LNCAP (cell line): ENCODE measurements around the gene GNB1.

Experiments
- CTCF ChIP-seq: fragments of 450-650 bp; IDR thresholded peaks from 2 replicates; pipeline ENCODE4 v1.5.1; 2017; ENCODE audit warnings: mild to moderate bottlenecking

GNB1 gene

GRCh38 chr1:1817221-1817620 lies 73.7 kb downstream of the GNB1 start:
- TF ChIP-seq CTCF: no peak

GRCh38 chr1:1815606-1816281 lies 75.1 kb downstream of the GNB1 start:
- no peak for TF ChIP-seq CTCF

GRCh38 chr1:1809489-1809888 lies 81.4 kb downstream of the GNB1 start:
- TF ChIP-seq CTCF: no peak

- no peak for TF ChIP-seq CTCF
These were observed 82.7 kb downstream of the GNB1 start for GRCh38 chr1:1808206-1808605.

- no peak for TF ChIP-seq CTCF
These were observed 84.0 kb downstream of the GNB1 start for GRCh38 chr1:1806890-1807289.

GRCh38 chr1:1804301-1804700 lies 86.6 kb downstream of the GNB1 start:
- no peak for TF ChIP-seq CTCF

- no peak for TF ChIP-seq CTCF
These were observed 88.0 kb downstream of the GNB1 start for GRCh38 chr1:1802871-1803270.

GRCh38 chr1:1799716-1800115 lies 91.2 kb downstream of the GNB1 start:
- no peak for TF ChIP-seq CTCF
